ENCODE measurements around the gene CACNA1H.
"Not testable (repeated sequence)": the region's sequence is repeated elsewhere in the genome, so short reads cannot be mapped to it uniquely, and the experiment has no call there.

DNA sequence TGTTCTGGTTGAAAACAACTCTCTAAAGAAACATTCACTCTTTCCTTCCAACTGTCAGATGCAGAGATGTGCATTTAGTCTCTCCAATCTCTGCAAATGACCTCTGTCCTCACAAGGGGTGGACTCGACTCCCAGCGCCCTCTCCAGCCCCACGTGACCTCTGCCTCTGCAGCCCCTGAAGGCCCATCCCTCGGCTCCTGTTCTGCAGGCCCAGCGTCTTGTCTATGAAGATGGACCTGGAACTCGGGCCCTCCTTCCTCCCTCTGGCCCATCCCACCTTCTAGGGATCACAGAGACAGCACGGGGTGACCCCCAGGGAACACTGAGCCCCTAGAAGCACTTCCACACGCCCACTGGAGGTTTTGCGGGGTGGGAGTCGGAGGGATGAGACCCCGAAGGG is 90.5 kb downstream of the CACNA1H start:
- TF ChIP-seq TAF1 (IDR thresholded peaks at IDR 0.05; ENCODE audit: borderline replicate concordance, low read depth, low read length); POLR2AphosphoS5 (IDR thresholded peaks at IDR 0.05; ENCODE audit: low read depth, low read length): not testable (repeated sequence)
